ENCODE data around the gene BUD13. TPM values are rescaled to one million over a fixed set of nuclear protein-coding genes. Genes with fewer than 3 reads are reported as not detected.

BUD13 gene
- total and polyA plus RNA-seq, 2 experiments from 2014 or later = 6.3 to 8.2 TPM

- no peaks in the 10 kb centered on the region for H4K20me1 ChIP-seq (ENCODE audit: insufficient read depth)
- H3K4me2 ChIP-seq (ENCODE audit: unreplicated experiment) = peak overlapping the region; percentile 30
- peaks cover 2% of the 10 kb centered on the region; the same call in 1 of the 2 replicates for H3K36me3 ChIP-seq (ENCODE audit: low read depth)
- H3F3A ChIP-seq (ENCODE audit: insufficient read depth) = peaks cover 24% of the 10 kb centered on the region
- TF ChIP-seq EZH2phosphoT487 (IDR thresholded peaks at IDR 0.05; ENCODE audit: insufficient read depth, low read depth) (no peak), EZH2 (IDR thresholded peaks at IDR 0.05; ENCODE audit: insufficient read depth, poor library complexity, severe bottlenecking) (no peak)
- in situ Hi-C loops (cut with MboI) = no loop called here
- no peak overlapping the region for H3K27ac ChIP-seq
- H3K9me3 ChIP-seq (ENCODE audit: low read depth) = no peaks in the 10 kb centered on the region
- peaks cover 16% of the 10 kb centered on the region for H3K79me2 ChIP-seq (ENCODE audit: insufficient read depth)
- H3K4me1 ChIP-seq (ENCODE audit: insufficient read depth) = peaks cover 41% of the 10 kb centered on the region
- no peak overlapping the region for H3K4me3 ChIP-seq
- H2AFZ ChIP-seq = peak overlapping the region; percentile 55
- no peak overlapping the region for H3K9ac ChIP-seq
- no peaks in the 10 kb centered on the region for H3K27me3 ChIP-seq (replicated peaks; ENCODE audit: insufficient read depth)
- peak; percentile 82 for DNase-seq
- WGBS, 2 experiments (ENCODE audit: low coverage in 1 of 2, low lambda C conversion rate in 2 of 2, missing lambda C conversion rate in 2 of 2) = 16 to 18% methylated on average over 31 of the region's 31 CpGs
- no peaks in the 10 kb centered on the region for H3K9me2 ChIP-seq (ENCODE audit: insufficient read depth)
Measured at GRCh38 chr11:116791002-116791812, 18.4 kb upstream of the BUD13 start.

- H3K79me2 ChIP-seq (ENCODE audit: insufficient read depth) = peaks cover 24% of the 10 kb centered on the region
- H3K4me1 ChIP-seq (ENCODE audit: insufficient read depth) = peaks cover 41% of the 10 kb centered on the region
- H3K9me2 ChIP-seq (ENCODE audit: insufficient read depth) = no peaks in the 10 kb centered on the region
- H3K4me2 ChIP-seq (ENCODE audit: unreplicated experiment) = no peak overlapping the region
- WGBS, 2 experiments (ENCODE audit: low coverage in 1 of 2, low lambda C conversion rate in 2 of 2, missing lambda C conversion rate in 2 of 2) = 75 to 76% methylated on average over 37 to 52 of the region's 53 CpGs
- DNase-seq = no peak
- H3K27me3 ChIP-seq (replicated peaks; ENCODE audit: insufficient read depth) = no peaks in the 10 kb centered on the region
- H3K4me3 ChIP-seq = no peak overlapping the region
- peaks cover 10% of the 10 kb centered on the region; the same call in 1 of the 2 replicates for H3K36me3 ChIP-seq (ENCODE audit: low read depth)
- H3K9ac ChIP-seq = no peak overlapping the region
- no peaks in the 10 kb centered on the region for H4K20me1 ChIP-seq (ENCODE audit: insufficient read depth)
- H2AFZ ChIP-seq = no peak overlapping the region; the same call in 1 of the 2 replicates
- H3K9me3 ChIP-seq (ENCODE audit: low read depth) = no peaks in the 10 kb centered on the region
- H3F3A ChIP-seq (ENCODE audit: insufficient read depth) = peaks cover 24% of the 10 kb centered on the region
- no peak overlapping the region for H3K27ac ChIP-seq
- in situ Hi-C loops (cut with MboI) = no loop called here
- TF ChIP-seq EZH2phosphoT487 (IDR thresholded peaks at IDR 0.05; ENCODE audit: insufficient read depth, low read depth) = no peak
- no peak for TF ChIP-seq EZH2 (IDR thresholded peaks at IDR 0.05; ENCODE audit: insufficient read depth, poor library complexity, severe bottlenecking)
Measured at GRCh38 chr11:116790167-116791001, 17.6 kb upstream of the BUD13 start.

DNA sequence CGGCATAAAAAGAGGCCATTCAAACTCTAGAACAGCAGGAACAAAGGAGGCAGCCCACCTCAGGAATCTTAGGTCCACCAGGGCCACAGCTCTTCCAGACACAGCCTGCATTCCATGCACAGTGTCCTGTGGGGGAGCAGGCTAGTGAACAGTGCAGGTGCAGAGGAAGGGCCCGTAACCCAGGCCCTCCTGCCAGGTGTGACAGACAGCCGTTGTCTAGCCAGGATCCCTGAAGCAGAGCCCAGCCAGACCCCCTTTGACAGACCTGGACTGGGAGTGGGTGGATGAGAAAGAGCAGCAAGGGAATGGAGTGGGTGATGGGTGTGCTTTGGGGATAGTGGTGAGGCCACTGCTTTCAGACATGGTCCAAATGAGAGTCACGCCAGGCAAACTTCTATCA, 16.2 kb upstream of the BUD13 start:
- TF ChIP-seq EZH2phosphoT487 (IDR thresholded peaks at IDR 0.05; ENCODE audit: insufficient read depth, low read depth) (no peak), EZH2 (IDR thresholded peaks at IDR 0.05; ENCODE audit: insufficient read depth, poor library complexity, severe bottlenecking) (no peak)

DNA sequence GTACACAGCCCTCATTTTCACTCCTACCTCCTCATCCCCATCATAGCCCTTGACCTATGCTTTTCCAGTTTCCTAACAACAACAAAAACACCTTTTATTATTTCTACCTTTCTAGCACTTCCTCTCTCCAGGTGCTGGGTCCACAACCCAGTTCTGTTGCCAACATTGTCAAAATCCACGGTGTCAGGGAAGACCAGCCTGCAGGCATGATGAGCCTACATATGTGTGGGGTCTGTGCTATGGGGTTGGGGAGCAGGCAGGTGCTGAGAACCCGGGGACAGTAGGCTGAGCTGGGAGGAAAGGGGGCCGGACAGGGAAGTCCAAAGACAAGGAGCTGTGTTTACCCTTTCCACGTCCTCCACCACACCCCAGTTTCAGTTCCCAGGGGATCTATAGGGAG, 15.7 kb upstream of the BUD13 start:
- Histone ChIP-seq H3K9ac (peak overlapping the region; percentile 95), H3K4me2 (ENCODE audit: unreplicated experiment) (peak overlapping the region; percentile 96), H3K27ac (peak overlapping the region; percentile 82), H3K4me1 (ENCODE audit: insufficient read depth) (peaks cover 29% of the 10 kb centered on the region), H4K20me1 (ENCODE audit: insufficient read depth) (no peaks in the 10 kb centered on the region), H3K9me3 (ENCODE audit: low read depth) (no peaks in the 10 kb centered on the region), H3K27me3 (replicated peaks; ENCODE audit: insufficient read depth) (no peaks in the 10 kb centered on the region), H3K36me3 (ENCODE audit: low read depth) (peaks cover 26% of the 10 kb centered on the region), H3K79me2 (ENCODE audit: insufficient read depth) (peaks cover 33% of the 10 kb centered on the region), H3K9me2 (ENCODE audit: insufficient read depth) (no peaks in the 10 kb centered on the region), H2AFZ (peak overlapping the region; percentile 95), H3F3A (ENCODE audit: insufficient read depth) (peaks cover 16% of the 10 kb centered on the region), H3K4me3 (peak overlapping the region; percentile 97)
- in situ Hi-C loops (cut with MboI) = loop anchor here (10.0 kb wide), 1 partner anchor 316 kb away; no protein-coding TSS in a partner anchor
- TF ChIP-seq EZH2phosphoT487 (IDR thresholded peaks at IDR 0.05; ENCODE audit: insufficient read depth, low read depth) (no peak), EZH2 (IDR thresholded peaks at IDR 0.05; ENCODE audit: insufficient read depth, poor library complexity, severe bottlenecking) (no peak)
- DNase-seq = no peak
- WGBS, 2 experiments (ENCODE audit: low coverage in 1 of 2, low lambda C conversion rate in 2 of 2, missing lambda C conversion rate in 2 of 2) = 48 to 67% methylated on average over 4 of the region's 4 CpGs

More for the DNA sequence above, 16.2 kb upstream of the BUD13 start:
- DNase-seq = no peak
- no peaks in the 10 kb centered on the region for H3K27me3 ChIP-seq (replicated peaks; ENCODE audit: insufficient read depth)
- no peak overlapping the region for H3K9ac ChIP-seq
- H3F3A ChIP-seq (ENCODE audit: insufficient read depth) = peaks cover 20% of the 10 kb centered on the region
- H2AFZ ChIP-seq = no peak overlapping the region
- H4K20me1 ChIP-seq (ENCODE audit: insufficient read depth) = no peaks in the 10 kb centered on the region
- in situ Hi-C loops (cut with MboI) = loop anchor here (10.0 kb wide), 1 partner anchor 316 kb away; no protein-coding TSS in a partner anchor
- H3K9me3 ChIP-seq (ENCODE audit: low read depth) = no peaks in the 10 kb centered on the region
- WGBS, 2 experiments (ENCODE audit: low coverage in 1 of 2, low lambda C conversion rate in 2 of 2, missing lambda C conversion rate in 2 of 2) = 84 to 86% methylated on average over 4 of the region's 4 CpGs
- H3K27ac ChIP-seq = no peak overlapping the region
- no peaks in the 10 kb centered on the region for H3K9me2 ChIP-seq (ENCODE audit: insufficient read depth)
- no peak overlapping the region for H3K4me2 ChIP-seq (ENCODE audit: unreplicated experiment)
- H3K4me3 ChIP-seq = no peak overlapping the region
- peaks cover 21% of the 10 kb centered on the region for H3K36me3 ChIP-seq (ENCODE audit: low read depth)
- peaks cover 33% of the 10 kb centered on the region for H3K79me2 ChIP-seq (ENCODE audit: insufficient read depth)
- H3K4me1 ChIP-seq (ENCODE audit: insufficient read depth) = peaks cover 33% of the 10 kb centered on the region
